Spleen (tissue), 7 donors: ENCODE results near the gene ZNF816.

Experiments used
- CTCF ChIP-seq, 11 experiments: fragments of 200-600 bp in 7 of 11; fragments of 450-650 bp in 4 of 11; sonication (generic) in 4 of 11; IDR thresholded peaks in 8 of 11; conservative IDR thresholded peaks in 3 of 11; 1 replicate in 7 of 11; 2 replicates in 4 of 11; pipeline versions ENCODE4 v1.4.0 to v1.8.0; 2016 to 2021; ENCODE audit warnings: antibody characterized with exemption in 11 of 11, inconsistent platforms in 4 of 11, mild to moderate bottlenecking in 1 of 11
- POLR2A ChIP-seq, 3 donors: fragments of 450-650 bp; IDR thresholded peaks; one replicate each; pipeline ENCODE4 v1.5.1; 2017; ENCODE audit warnings: antibody characterized with exemption in 3 of 3, mild to moderate bottlenecking in 1 of 3
- POLR2AphosphoS5 ChIP-seq, 3 donors: sonication (generic); formaldehyde crosslinking; IDR thresholded peaks; one replicate each; pipeline ENCODE4 v1.5.1; 2017; ENCODE audit warnings: antibody characterized with exemption in 3 of 3
- donor health status: DM: no; HTN: no; CAD: no; lungs with moderate emphysema.
- donor health status: DM: no; HTN: no; CAD: no.
- donor health status: DM: no; HTN: no; CAD: no.

GRCh38 chr19:53008061-53008778 is 45.5 kb upstream of the ZNF816 start:
- TF ChIP-seq CTCF (IDR thresholded peaks at IDR 0.05 in 8 of 11, conservative IDR thresholded peaks at IDR 0.05 in 3 of 11) (no peak), POLR2AphosphoS5 (IDR thresholded peaks at IDR 0.05) (no peak), POLR2A (IDR thresholded peaks at IDR 0.05) (no peak)
